H9 (cell line): ENCODE measurements around the gene EPS8L3. TPM values are rescaled to one million over a fixed set of nuclear protein-coding genes. Genes with fewer than 3 reads are reported as not detected.

Experiments used
- DNase-seq: peaks from one replicate; pipeline ENCODE4 v3.0.0-alpha.2; 2017
- H2AFZ ChIP-seq: one replicate; pipeline ENCODE4 v1.6.1; 2013; ENCODE audit warnings: mild to moderate bottlenecking, low read length, control low read depth, moderate library complexity
- H2AK5ac ChIP-seq: 2 replicates; pipeline ENCODE4 v1.6.1; 2013; ENCODE audit warnings: low read length, control low read depth, mixed read lengths; ENCODE audit not compliant: insufficient read length
- H2BK120ac ChIP-seq: one replicate; pipeline ENCODE4 v1.6.1; 2013; ENCODE audit warnings: low read depth, mild to moderate bottlenecking, low read length, control low read depth, inconsistent platforms; ENCODE audit not compliant: poor library complexity, severe bottlenecking
- H2BK12ac ChIP-seq: 2 replicates; pipeline ENCODE4 v1.6.1; 2013; ENCODE audit warnings: low read length, control low read depth, mixed read lengths, low read depth; ENCODE audit not compliant: insufficient read length
- H2BK15ac ChIP-seq: 2 replicates; pipeline ENCODE4 v1.6.1; 2013; ENCODE audit warnings: low read depth, low read length, control low read depth
- H2BK20ac ChIP-seq: one replicate; pipeline ENCODE4 v1.6.1; 2013; ENCODE audit warnings: low read depth, mild to moderate bottlenecking, low read length, control low read depth, inconsistent platforms; ENCODE audit not compliant: poor library complexity, severe bottlenecking
- H2BK5ac ChIP-seq: 2 replicates; pipeline ENCODE4 v1.6.1; 2013; ENCODE audit warnings: low read length, control low read depth, mixed read lengths; ENCODE audit not compliant: insufficient read length
- H3K14ac ChIP-seq: 2 replicates; pipeline ENCODE4 v1.6.1; 2013; ENCODE audit warnings: low read length, control low read depth; ENCODE audit not compliant: insufficient read depth
- H3K18ac ChIP-seq: 2 replicates; pipeline ENCODE4 v1.6.1; 2013; ENCODE audit warnings: low read depth, mild to moderate bottlenecking, mixed read lengths, low read length, control low read depth; ENCODE audit not compliant: insufficient read length
- H3K23ac ChIP-seq: 2 replicates; pipeline ENCODE4 v1.6.1; 2013; ENCODE audit warnings: low read length, control low read depth, mixed read lengths, low read depth; ENCODE audit not compliant: insufficient read length
- H3K23me2 ChIP-seq: 2 replicates; pipeline ENCODE4 v1.6.1; 2013; ENCODE audit warnings: low read depth, mild to moderate bottlenecking, mixed read lengths, low read length, control low read depth; ENCODE audit not compliant: insufficient read length, poor library complexity, severe bottlenecking
- H3K27ac ChIP-seq: 2 replicates; pipeline ENCODE4 v1.5.1; 2013; ENCODE audit warnings: low read length, control low read depth, mixed read lengths, low read depth; ENCODE audit not compliant: insufficient read length
- H3K27me3 ChIP-seq: 2 replicates; pipeline ENCODE4 v1.6.1; 2013; ENCODE audit warnings: low read length, control low read depth, inconsistent platforms; ENCODE audit not compliant: insufficient read depth
- H3K4ac ChIP-seq: 2 replicates; pipeline ENCODE4 v1.6.1; 2013; ENCODE audit warnings: low read depth, mild to moderate bottlenecking, control low read depth, inconsistent platforms, low read length, moderate library complexity
- H3K4me1 ChIP-seq: 2 replicates; pipeline ENCODE4 v1.6.1; 2013; ENCODE audit warnings: low read length, control low read depth, inconsistent platforms; ENCODE audit not compliant: insufficient read depth
- H3K4me2 ChIP-seq: 2 replicates; pipeline ENCODE4 v1.6.1; 2013; ENCODE audit warnings: low read length, control low read depth, mixed read lengths; ENCODE audit not compliant: insufficient read length, insufficient read depth
- H3K56ac ChIP-seq: 2 replicates; pipeline ENCODE4 v1.6.1; 2013; ENCODE audit warnings: low read depth, mild to moderate bottlenecking, mixed read lengths, low read length, control low read depth; ENCODE audit not compliant: insufficient read length
- H3K79me1 ChIP-seq: 2 replicates; pipeline ENCODE4 v1.6.1; 2013; ENCODE audit warnings: low read depth, mild to moderate bottlenecking, moderate library complexity, low read length, control low read depth, inconsistent platforms; ENCODE audit not compliant: insufficient read depth, poor library complexity, severe bottlenecking
- H3K79me2 ChIP-seq: 2 replicates; pipeline ENCODE4 v1.6.1; 2013; ENCODE audit warnings: low read length, control low read depth, inconsistent platforms; ENCODE audit not compliant: insufficient read depth
- H3K9ac ChIP-seq: 2 replicates; pipeline ENCODE4 v1.6.1; 2013; ENCODE audit warnings: low read length, control low read depth, mixed read lengths; ENCODE audit not compliant: insufficient read length; ENCODE audit errors: extremely low read depth
- H3K9me3 ChIP-seq: one replicate; pipeline ENCODE4 v1.6.1; 2013; ENCODE audit warnings: low read depth, low read length, inconsistent platforms; ENCODE audit not compliant: control insufficient read depth
- H3T11ph ChIP-seq: one replicate; pipeline ENCODE4 v1.6.1; 2013; ENCODE audit warnings: mild to moderate bottlenecking, low read length, control low read depth, inconsistent platforms
- H4K20me1 ChIP-seq: one replicate; pipeline ENCODE4 v1.6.1; 2013; ENCODE audit not compliant: control insufficient read depth, insufficient read length, insufficient read depth
- H4K5ac ChIP-seq: 2 replicates; pipeline ENCODE4 v1.6.1; 2013; ENCODE audit warnings: low read depth, mild to moderate bottlenecking, mixed read lengths, low read length, control low read depth; ENCODE audit not compliant: insufficient read length
- H4K8ac ChIP-seq: replicated peaks from 2 replicates; pipeline ENCODE4 v1.6.1; 2013; ENCODE audit warnings: low read length, control low read depth, mixed read lengths, low read depth; ENCODE audit not compliant: insufficient read length
- H4K91ac ChIP-seq: 2 replicates; pipeline ENCODE4 v1.6.1; 2013; ENCODE audit warnings: low read depth, mild to moderate bottlenecking, moderate library complexity, mixed read lengths, low read length, control low read depth; ENCODE audit not compliant: insufficient read length
- H3K27ac Mint-ChIP-seq, 3 experiments: 2 replicates in 2 of 3; 3 replicates in 1 of 3; pipeline ENCODE4 v1.8.0; 2020 to 2021; ENCODE audit warnings: mixed read lengths in 3 of 3, mild to moderate bottlenecking in 1 of 3, moderate library complexity in 1 of 3
- H3K27me3 Mint-ChIP-seq: 2 replicates; pipeline ENCODE4 v1.8.0; 2021; ENCODE audit warnings: low read depth, mild to moderate bottlenecking, moderate library complexity, mixed read lengths
- H3K36me3 Mint-ChIP-seq, 3 experiments: 2 replicates in 2 of 3; 3 replicates in 1 of 3; pipeline ENCODE4 v1.8.0; 2020 to 2021; ENCODE audit warnings: low read depth in 3 of 3, mixed read lengths in 3 of 3; ENCODE audit not compliant: insufficient read depth in 1 of 3
- H3K4me1 Mint-ChIP-seq, 2 experiments: 2 replicates each; pipeline ENCODE4 v1.8.0; 2020; ENCODE audit warnings: mixed read lengths in 2 of 2
- H3K4me3 Mint-ChIP-seq, 2 experiments: 2 replicates in 1 of 2; 3 replicates in 1 of 2; pipeline ENCODE4 v1.8.0; 2020 to 2021; ENCODE audit warnings: mild to moderate bottlenecking in 2 of 2, mixed read lengths in 2 of 2, moderate library complexity in 1 of 2
- H3K9me3 Mint-ChIP-seq, 2 experiments: 2 replicates in 1 of 2; 3 replicates in 1 of 2; pipeline ENCODE4 v1.8.0; 2020; ENCODE audit warnings: mild to moderate bottlenecking in 2 of 2, mixed read lengths in 2 of 2, moderate library complexity in 1 of 2
- WGBS: extraction: QIAGEN DNeasy Blood & Tissue Kit; methylation state at CpG from one replicate; pipeline ENCODE4 v1.1.7; 2013; ENCODE audit warnings: missing lambda C conversion rate, low lambda C conversion rate, mixed read lengths; ENCODE audit not compliant: insufficient read length; ENCODE audit errors: extremely low coverage; 5-methylcytosine and 5-hydroxymethylcytosine counted together
- total RNA-seq: library from RNA; stranded (reverse); gene quantifications from 2 replicates; pipeline ENCODE4 v1.2.1, GENCODE V29; 2021
- TF ChIP-seq, protein P1 (sequence below): fragments of 200-600 bp; sonication (generic); conservative IDR thresholded peaks from 3 replicates; pipeline ENCODE4 v1.8.0; 2021; ENCODE audit warnings: antibody characterized with exemption, mild to moderate bottlenecking

The EPS8L3 gene
- total RNA-seq, 1 experiment from 2014 or later = not detected

GRCh38 chr1:109776911-109777310 is 13.2 kb upstream of the EPS8L3 start:
- H3K18ac ChIP-seq = no peak overlapping the region
- no peaks in the 10 kb centered on the region for H3K23me2 ChIP-seq
- H3K79me1 ChIP-seq = no peaks in the 10 kb centered on the region
- H4K20me1 ChIP-seq = no peaks in the 10 kb centered on the region
- no peak overlapping the region for H2BK20ac ChIP-seq
- no peak overlapping the region for H2BK5ac ChIP-seq
- no peak overlapping the region for H3K4ac ChIP-seq
- Mint-ChIP-seq H3K9me3 (peaks cover 2 to 10% of the 10 kb centered on the region in 2 experiments; a peak in 3 of 5 replicates), H3K27me3 (peaks cover 21% of the 10 kb centered on the region), H3K4me3 (no peak overlapping the region), H3K4me1 (peaks cover 8 to 9% of the 10 kb centered on the region in 2 experiments), H3K27ac (no peak overlapping the region), H3K36me3 (peaks cover 0 to 8% (median 0%) of the 10 kb centered on the region in 3 experiments; a peak in 3 of 7 replicates)
- no peak overlapping the region for H3K56ac ChIP-seq
- no peak overlapping the region for H3T11ph ChIP-seq
- H3K9me3 ChIP-seq = no peaks in the 10 kb centered on the region
- H4K5ac ChIP-seq = no peak overlapping the region
- H3K14ac ChIP-seq = no peak overlapping the region
- no peak overlapping the region for H3K4me2 ChIP-seq
- no peak overlapping the region for H2BK12ac ChIP-seq
- no peak overlapping the region for H2AK5ac ChIP-seq
- no peak overlapping the region for H2AFZ ChIP-seq
- no peak overlapping the region for H2BK15ac ChIP-seq
- H3K79me2 ChIP-seq = no peaks in the 10 kb centered on the region
- TF ChIP-seq, protein P1, sequence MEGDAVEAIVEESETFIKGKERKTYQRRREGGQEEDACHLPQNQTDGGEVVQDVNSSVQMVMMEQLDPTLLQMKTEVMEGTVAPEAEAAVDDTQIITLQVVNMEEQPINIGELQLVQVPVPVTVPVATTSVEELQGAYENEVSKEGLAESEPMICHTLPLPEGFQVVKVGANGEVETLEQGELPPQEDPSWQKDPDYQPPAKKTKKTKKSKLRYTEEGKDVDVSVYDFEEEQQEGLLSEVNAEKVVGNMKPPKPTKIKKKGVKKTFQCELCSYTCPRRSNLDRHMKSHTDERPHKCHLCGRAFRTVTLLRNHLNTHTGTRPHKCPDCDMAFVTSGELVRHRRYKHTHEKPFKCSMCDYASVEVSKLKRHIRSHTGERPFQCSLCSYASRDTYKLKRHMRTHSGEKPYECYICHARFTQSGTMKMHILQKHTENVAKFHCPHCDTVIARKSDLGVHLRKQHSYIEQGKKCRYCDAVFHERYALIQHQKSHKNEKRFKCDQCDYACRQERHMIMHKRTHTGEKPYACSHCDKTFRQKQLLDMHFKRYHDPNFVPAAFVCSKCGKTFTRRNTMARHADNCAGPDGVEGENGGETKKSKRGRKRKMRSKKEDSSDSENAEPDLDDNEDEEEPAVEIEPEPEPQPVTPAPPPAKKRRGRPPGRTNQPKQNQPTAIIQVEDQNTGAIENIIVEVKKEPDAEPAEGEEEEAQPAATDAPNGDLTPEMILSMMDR = peak; percentile 97
- H3K4me1 ChIP-seq = no peaks in the 10 kb centered on the region
- no peak overlapping the region for H3K23ac ChIP-seq
- no peak overlapping the region for H3K9ac ChIP-seq
- peak; percentile 85 for DNase-seq
- H4K91ac ChIP-seq = no peak overlapping the region
- H2BK120ac ChIP-seq = no peak overlapping the region
- H4K8ac ChIP-seq = no peak overlapping the region
- peaks cover 3% of the 10 kb centered on the region; the same call in 1 of the 2 replicates for H3K27me3 ChIP-seq
- H3K27ac ChIP-seq = no peak overlapping the region
- WGBS = no CpG with 5 or more reads among the region's 4 CpGs
